CD8-positive, alpha-beta memory T cell (primary cell): ENCODE results near the gene RNGTT. TPM values are rescaled to one million over a fixed set of nuclear protein-coding genes. Genes with fewer than 3 reads are reported as not detected.

Experiments used
- CTCF ChIA-PET: fragments of 350-600 bp; sonication (Branson Sonifier 250); formaldehyde crosslinking; loops from one replicate; lab custom pipeline; 2021; ENCODE audit warnings: antibody characterized with exemption; lab: Charles Lee
- POLR2A ChIA-PET: fragments of 350-600 bp; sonication (Branson Sonifier 250); formaldehyde crosslinking; loops from one replicate; lab custom pipeline; 2021; ENCODE audit warnings: antibody characterized with exemption; lab: Charles Lee
- DNase-seq, 5 donors: peaks; one replicate each; pipeline versions ENCODE4 v3.0.0 to v3.0.0-alpha.2; 2020 to 2022; ENCODE audit warnings: mixed read lengths in 1 of 5
- H3K27ac ChIP-seq: one replicate; pipeline ENCODE4 v1.7.0; 2013; ENCODE audit warnings: low read depth, mild to moderate bottlenecking, low read length, moderate library complexity
- H3K27me3 ChIP-seq: 2 replicates; pipeline ENCODE4 v1.7.0; 2013; ENCODE audit warnings: low read length, mild to moderate bottlenecking; ENCODE audit not compliant: insufficient read depth, poor library complexity, severe bottlenecking
- H3K36me3 ChIP-seq: 2 replicates; pipeline ENCODE4 v1.7.0; 2013; ENCODE audit warnings: mild to moderate bottlenecking, low read length, moderate library complexity; ENCODE audit not compliant: insufficient read depth
- H3K4me1 ChIP-seq: 2 replicates; pipeline ENCODE4 v1.7.0; 2013; ENCODE audit warnings: mild to moderate bottlenecking, low read length, moderate library complexity; ENCODE audit not compliant: insufficient read depth
- H3K4me3 ChIP-seq: 2 replicates; pipeline ENCODE4 v1.7.0; 2013; ENCODE audit warnings: mild to moderate bottlenecking, low read length
- H3K9me3 ChIP-seq: 2 replicates; pipeline ENCODE4 v1.7.0; 2013; ENCODE audit warnings: mild to moderate bottlenecking, low read length
- H3K27ac Mint-ChIP-seq, 8 donors: one replicate each; pipeline ENCODE4 v1.8.0; 2020 to 2021; ENCODE audit warnings: mixed read lengths in 8 of 8, mild to moderate bottlenecking in 6 of 8, inconsistent platforms in 3 of 8, moderate library complexity in 3 of 8
- H3K27me3 Mint-ChIP-seq, 2 donors: one replicate each; pipeline ENCODE4 v1.8.0; 2020 to 2021; ENCODE audit warnings: mixed read lengths in 2 of 2, mild to moderate bottlenecking in 1 of 2, moderate library complexity in 1 of 2
- H3K36me3 Mint-ChIP-seq, 3 donors: one replicate each; pipeline ENCODE4 v1.8.0; 2020 to 2021; ENCODE audit warnings: mixed read lengths in 3 of 3, inconsistent platforms in 1 of 3, mild to moderate bottlenecking in 1 of 3
- H3K4me1 Mint-ChIP-seq, 3 donors: one replicate each; pipeline ENCODE4 v1.8.0; 2020 to 2021; ENCODE audit warnings: mixed read lengths in 3 of 3, inconsistent platforms in 1 of 3, mild to moderate bottlenecking in 1 of 3
- H3K4me3 Mint-ChIP-seq, 7 donors: one replicate each; pipeline ENCODE4 v1.8.0; 2020 to 2021; ENCODE audit warnings: mixed read lengths in 7 of 7, mild to moderate bottlenecking in 6 of 7, moderate library complexity in 4 of 7, inconsistent platforms in 2 of 7
- H3K9me3 Mint-ChIP-seq, 5 donors: one replicate each; pipeline ENCODE4 v1.8.0; 2020 to 2022; ENCODE audit warnings: mixed read lengths in 5 of 5, mild to moderate bottlenecking in 3 of 5, moderate library complexity in 2 of 5, inconsistent platforms in 1 of 5
- polyA plus RNA-seq: library from polyadenylated mRNA; unstranded; fragments of 300-500 nt; fragmentation: Illumina TruSeq; gene quantifications from one replicate; pipeline ENCODE4 v1.2.3, GENCODE V29; 2021
- total RNA-seq, 2 experiments: library from RNA; stranded (reverse); gene quantifications; one replicate each; pipeline ENCODE4 v1.2.3, GENCODE V29; 2021

Gene RNGTT
- total and polyA plus RNA-seq, 3 experiments from 2014 or later = 16.0 to 22.3 (median 20.7) TPM

DNA sequence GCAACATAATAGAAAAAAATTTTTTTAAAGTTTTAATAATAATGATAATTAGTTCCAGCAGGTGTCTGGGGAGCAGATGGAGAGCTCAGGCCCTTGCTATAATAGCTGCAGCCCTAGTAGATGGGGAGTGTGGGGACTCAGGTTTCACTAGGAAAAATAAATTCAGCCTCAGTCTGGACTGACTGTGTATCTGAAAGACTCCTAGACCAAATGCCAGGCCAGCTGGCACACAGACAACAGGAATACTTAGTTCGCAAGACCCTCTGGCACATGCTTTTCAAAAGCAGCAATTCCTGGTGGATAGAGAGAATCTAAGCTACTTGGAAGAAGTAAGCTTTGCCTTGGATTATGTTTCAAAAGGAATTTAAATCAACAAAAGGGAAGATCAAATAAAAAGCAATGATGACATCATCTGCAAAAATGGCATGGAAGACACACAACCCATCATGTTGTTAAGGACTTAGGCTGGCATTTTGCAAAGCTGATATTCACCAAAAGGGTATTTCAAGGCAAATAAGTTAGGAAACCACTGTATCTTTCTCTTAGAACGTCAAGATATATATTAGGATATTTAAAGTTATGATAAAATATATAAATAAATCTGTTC is 107.8 kb downstream of the RNGTT start:
- Mint-ChIP-seq H3K27me3 (no peaks in the 10 kb centered on the region), H3K27ac (peak overlapping the region in 1 of 8 donors; percentile 21), H3K4me3 (no peak overlapping the region), H3K4me1 (peaks cover 7 to 11% (median 9%) of the 10 kb centered on the region in 3 donors), H3K36me3 (peaks cover 4 to 26% (median 14%) of the 10 kb centered on the region in 3 donors), H3K9me3 (no peaks in the 10 kb centered on the region)
- Histone ChIP-seq H3K4me1 (no peaks in the 10 kb centered on the region), H3K27ac (no peak overlapping the region), H3K9me3 (no peaks in the 10 kb centered on the region), H3K4me3 (no peak overlapping the region), H3K36me3 (no peaks in the 10 kb centered on the region), H3K27me3 (no peaks in the 10 kb centered on the region)
- POLR2A ChIA-PET = no interaction called here
- CTCF ChIA-PET = interaction anchor here (1.0 to 1.1 kb wide), 2 partner anchors 9 to 74 kb away, joined by 3 to 4 read pairs; no protein-coding TSS in a partner anchor
- DNase-seq = no peak

DNA sequence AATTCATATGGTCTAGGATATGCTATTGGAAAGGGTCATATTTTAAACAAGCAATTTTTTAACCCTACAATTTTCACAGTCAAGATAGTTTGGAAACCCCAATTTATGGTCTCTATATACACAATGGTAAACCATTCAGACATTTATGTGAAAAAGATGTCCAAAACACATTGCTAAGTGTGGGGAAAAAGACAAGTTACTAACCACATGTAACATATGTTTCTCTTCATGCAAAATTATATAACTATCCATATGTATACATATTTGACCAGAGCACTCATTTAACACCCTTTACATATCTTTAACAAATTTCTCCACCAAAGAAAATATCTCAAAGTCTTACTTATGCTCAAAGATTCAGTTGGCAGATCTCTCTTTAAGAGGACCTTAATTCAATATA is 110.6 kb downstream of the RNGTT start:
- Mint-ChIP-seq H3K27me3 (no peaks in the 10 kb centered on the region), H3K4me1 (peaks cover 3 to 17% (median 7%) of the 10 kb centered on the region in 3 donors), H3K4me3 (no peak overlapping the region), H3K9me3 (no peaks in the 10 kb centered on the region), H3K27ac (no peak overlapping the region), H3K36me3 (peaks cover 4 to 16% (median 10%) of the 10 kb centered on the region in 3 donors)
- Histone ChIP-seq H3K36me3 (no peaks in the 10 kb centered on the region), H3K27ac (no peak overlapping the region), H3K4me3 (no peak overlapping the region), H3K9me3 (no peaks in the 10 kb centered on the region), H3K4me1 (no peaks in the 10 kb centered on the region), H3K27me3 (no peaks in the 10 kb centered on the region)
- no peak for DNase-seq
- ChIA-PET POLR2A (no interaction called here), CTCF (no interaction called here)

DNA sequence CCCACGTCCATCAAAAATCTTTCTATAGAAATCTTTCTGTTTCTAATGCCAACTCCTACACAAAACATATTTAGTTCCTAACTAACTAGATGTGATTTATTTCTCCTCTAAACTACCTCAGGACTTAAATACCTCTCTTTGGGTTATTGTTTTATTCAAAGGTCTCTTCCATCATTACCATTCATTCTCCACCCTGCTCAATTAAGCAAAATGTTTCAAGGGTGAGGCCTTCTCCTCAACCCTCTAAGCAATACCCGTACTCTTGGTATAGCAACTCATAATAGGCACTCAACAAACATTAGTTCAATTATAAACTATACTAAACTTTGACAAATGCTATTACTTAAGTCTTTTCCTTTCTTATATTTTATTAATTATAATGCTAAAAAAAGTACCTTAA is 111.4 kb downstream of the RNGTT start:
- Mint-ChIP-seq H3K9me3 (no peaks in the 10 kb centered on the region), H3K4me3 (no peak overlapping the region), H3K27ac (no peak overlapping the region), H3K4me1 (peaks cover 3 to 17% (median 7%) of the 10 kb centered on the region in 3 donors), H3K36me3 (peaks cover 4 to 16% (median 12%) of the 10 kb centered on the region in 3 donors), H3K27me3 (no peaks in the 10 kb centered on the region)
- Histone ChIP-seq H3K9me3 (no peaks in the 10 kb centered on the region), H3K36me3 (no peaks in the 10 kb centered on the region), H3K27ac (no peak overlapping the region), H3K4me3 (no peak overlapping the region), H3K27me3 (no peaks in the 10 kb centered on the region), H3K4me1 (no peaks in the 10 kb centered on the region)
- ChIA-PET CTCF (no interaction called here), POLR2A (no interaction called here)
- no peak for DNase-seq

DNA sequence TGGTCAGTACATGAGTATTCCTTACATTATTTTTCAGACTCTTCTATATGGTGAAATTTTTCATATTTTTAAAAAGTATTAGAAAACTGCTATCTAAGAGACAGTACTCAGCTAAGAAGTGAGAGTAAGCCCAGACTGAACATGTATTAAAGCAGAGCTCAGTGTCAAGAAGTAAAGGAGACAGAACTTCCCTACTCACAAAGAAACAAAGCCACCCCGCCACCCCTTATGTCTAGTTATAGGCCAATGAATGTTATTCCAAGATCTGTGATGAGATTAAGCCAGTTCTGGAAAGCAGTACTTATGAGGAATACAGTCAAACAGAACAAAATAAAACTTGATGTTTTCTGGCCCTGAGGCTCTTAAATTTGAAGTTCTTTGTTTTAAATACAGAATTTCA is 114.5 kb downstream of the RNGTT start:
- Mint-ChIP-seq H3K27me3 (no peaks in the 10 kb centered on the region), H3K4me3 (no peak overlapping the region), H3K36me3 (peaks cover 10 to 24% (median 10%) of the 10 kb centered on the region in 3 donors), H3K27ac (peak overlapping the region in 4 of 8 donors; percentile 34 to 77 (median 54)), H3K9me3 (no peaks in the 10 kb centered on the region), H3K4me1 (peaks cover 0 to 12% (median 7%) of the 10 kb centered on the region in 3 donors)
- Histone ChIP-seq H3K4me1 (no peaks in the 10 kb centered on the region), H3K27me3 (no peaks in the 10 kb centered on the region), H3K9me3 (no peaks in the 10 kb centered on the region), H3K27ac (no peak overlapping the region), H3K36me3 (no peaks in the 10 kb centered on the region), H3K4me3 (no peak overlapping the region)
- DNase-seq = no peak
- POLR2A ChIA-PET = no interaction called here
- CTCF ChIA-PET = no interaction called here

DNA sequence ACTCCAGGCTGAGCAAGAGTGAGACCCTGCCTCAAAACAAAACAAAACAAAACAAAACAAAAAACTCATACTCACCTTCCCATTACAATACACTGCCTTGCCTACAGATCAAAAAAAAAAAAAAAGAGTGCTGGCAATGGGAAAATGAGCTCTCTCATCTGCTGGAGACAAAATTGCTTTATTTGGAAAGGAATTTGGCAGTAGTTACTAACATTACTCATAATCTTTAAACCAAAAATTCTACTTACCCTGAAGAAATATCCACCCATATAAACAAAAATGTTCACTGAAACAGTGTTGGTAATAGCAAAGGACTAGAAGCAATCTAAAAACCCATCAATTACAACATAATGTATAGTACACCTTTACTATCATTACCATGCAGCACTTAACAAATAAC is 120.4 kb downstream of the RNGTT start:
- peak overlapping the region in 2 of 8 donors; percentile 7 to 19 for H3K27ac Mint-ChIP-seq
- peaks cover 24 to 51% (median 45%) of the 10 kb centered on the region in 3 donors for H3K36me3 Mint-ChIP-seq
- H3K9me3 Mint-ChIP-seq = peaks cover 0 to under 1% (median 0%) of the 10 kb centered on the region in 5 donors
- ChIA-PET CTCF (no interaction called here), POLR2A (interaction anchor here (0.6 kb wide), 1 partner anchor 16 kb away, joined by 4 read pairs; no protein-coding TSS in a partner anchor)
- H3K4me1 Mint-ChIP-seq = peaks cover 3 to 9% (median 3%) of the 10 kb centered on the region in 3 donors
- Histone ChIP-seq H3K27ac (no peak overlapping the region), H3K9me3 (no peaks in the 10 kb centered on the region), H3K27me3 (no peaks in the 10 kb centered on the region), H3K36me3 (peaks cover 5% of the 10 kb centered on the region), H3K4me1 (no peaks in the 10 kb centered on the region), H3K4me3 (no peak overlapping the region)
- no peak overlapping the region for H3K4me3 Mint-ChIP-seq
- H3K27me3 Mint-ChIP-seq = no peaks in the 10 kb centered on the region
- DNase-seq = no peak

DNA sequence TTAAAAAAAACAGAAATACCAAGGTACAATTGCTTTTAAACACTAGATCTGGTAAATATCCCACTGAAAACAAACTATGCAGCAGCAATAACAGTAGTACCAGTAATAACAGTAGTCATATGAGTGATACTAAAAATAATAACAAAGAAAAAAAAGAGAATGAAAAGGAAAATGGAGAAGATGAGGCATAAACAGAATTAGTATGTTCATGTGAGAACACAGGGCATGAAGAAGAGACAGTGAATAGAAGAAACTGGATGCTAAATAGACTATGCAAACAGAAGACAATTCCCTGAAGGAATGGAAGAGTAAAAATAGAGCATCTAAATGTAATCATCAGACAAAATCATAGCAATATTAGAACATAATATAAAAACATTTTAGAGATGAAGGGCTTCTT is 121.1 kb downstream of the RNGTT start:
- peaks cover 5% of the 10 kb centered on the region for H3K36me3 ChIP-seq
- H3K4me1 ChIP-seq = no peaks in the 10 kb centered on the region
- H3K4me3 Mint-ChIP-seq = no peak overlapping the region
- no peaks in the 10 kb centered on the region for H3K27me3 Mint-ChIP-seq
- no peak overlapping the region for H3K27ac ChIP-seq
- H3K36me3 Mint-ChIP-seq = peaks cover 24 to 55% (median 51%) of the 10 kb centered on the region in 3 donors
- DNase-seq = no peak
- no peaks in the 10 kb centered on the region for H3K27me3 ChIP-seq
- no peak overlapping the region for H3K4me3 ChIP-seq
- ChIA-PET POLR2A (no interaction called here), CTCF (no interaction called here)
- H3K9me3 ChIP-seq = no peaks in the 10 kb centered on the region
- no peak overlapping the region for H3K27ac Mint-ChIP-seq
- peaks cover 3 to 9% (median 3%) of the 10 kb centered on the region in 3 donors for H3K4me1 Mint-ChIP-seq
- H3K9me3 Mint-ChIP-seq = peaks cover 0 to 6% (median 0%) of the 10 kb centered on the region in 5 donors

DNA sequence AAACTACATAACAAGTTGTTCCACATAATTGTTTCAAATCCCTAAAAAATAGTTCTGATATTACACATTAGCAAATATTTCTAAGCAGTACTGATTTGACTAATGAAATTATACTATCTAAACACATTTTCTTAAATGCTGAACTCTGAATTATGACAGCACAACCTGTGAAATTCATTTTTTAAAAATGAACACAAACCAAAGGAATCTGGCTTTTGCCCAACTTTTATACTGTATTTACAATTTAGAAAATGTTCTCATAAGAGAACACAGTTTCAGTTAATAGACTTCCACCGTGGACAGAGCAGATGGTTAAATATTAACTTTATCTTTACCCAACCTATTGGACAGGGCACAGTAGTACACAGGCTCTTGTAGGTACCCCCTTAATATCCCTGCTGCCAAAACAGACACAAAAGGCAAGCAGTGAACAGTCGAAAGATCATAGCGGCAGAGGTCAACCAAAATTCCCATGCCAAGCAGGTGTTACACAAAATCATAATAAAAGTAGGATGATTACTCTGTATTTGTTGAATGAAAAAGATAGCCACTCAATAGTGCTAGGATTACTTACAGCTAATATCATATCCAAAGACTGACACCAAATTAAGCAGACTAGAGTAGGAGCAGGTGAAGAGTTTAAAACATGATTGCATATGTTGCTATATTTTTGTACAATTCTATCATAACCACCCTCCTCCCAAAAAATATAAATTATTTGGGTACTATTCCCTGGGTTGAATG is 122.5 kb downstream of the RNGTT start:
- Mint-ChIP-seq H3K36me3 (peaks cover 29 to 61% (median 59%) of the 10 kb centered on the region in 3 donors), H3K27ac (peak overlapping the region in 2 of 8 donors; percentile 4), H3K9me3 (peaks cover 5 to 12% (median 7%) of the 10 kb centered on the region in 5 donors), H3K4me1 (peaks cover 3 to 9% (median 3%) of the 10 kb centered on the region in 3 donors), H3K4me3 (no peak overlapping the region), H3K27me3 (no peaks in the 10 kb centered on the region)
- DNase-seq = no peak
- ChIA-PET POLR2A (no interaction called here), CTCF (no interaction called here)
- Histone ChIP-seq H3K27me3 (no peaks in the 10 kb centered on the region), H3K9me3 (peaks cover 5% of the 10 kb centered on the region), H3K4me3 (no peak overlapping the region), H3K27ac (no peak overlapping the region), H3K4me1 (no peaks in the 10 kb centered on the region), H3K36me3 (peaks cover 9% of the 10 kb centered on the region)

DNA sequence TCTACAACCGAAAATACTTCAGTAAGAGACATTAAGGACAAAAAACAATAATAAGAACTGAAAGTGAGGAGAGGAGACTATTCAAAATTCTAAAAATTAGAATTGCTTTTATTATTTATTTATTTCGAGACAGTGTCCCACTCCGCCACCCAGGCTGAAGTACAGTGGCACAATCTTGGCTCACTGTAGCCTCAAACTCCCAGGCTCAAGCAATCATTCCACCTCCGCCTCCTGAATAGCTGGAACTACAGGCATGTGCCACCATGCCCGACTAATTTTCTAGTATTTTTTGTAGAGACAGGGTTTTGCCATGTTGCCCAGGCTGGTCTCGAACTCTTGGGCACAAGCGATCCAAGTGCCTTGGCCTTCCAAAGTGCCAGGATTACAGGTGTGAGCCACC is 123.1 kb downstream of the RNGTT start:
- peaks cover 8% of the 10 kb centered on the region for H3K9me3 ChIP-seq
- ChIA-PET POLR2A (no interaction called here), CTCF (no interaction called here)
- Mint-ChIP-seq H3K4me1 (peaks cover 3 to 9% (median 3%) of the 10 kb centered on the region in 3 donors), H3K9me3 (peaks cover 9 to 17% (median 12%) of the 10 kb centered on the region in 5 donors), H3K27me3 (no peaks in the 10 kb centered on the region), H3K4me3 (no peak overlapping the region), H3K27ac (no peak overlapping the region), H3K36me3 (peaks cover 32 to 66% (median 62%) of the 10 kb centered on the region in 3 donors)
- H3K27ac ChIP-seq = no peak overlapping the region
- peaks cover 9% of the 10 kb centered on the region for H3K36me3 ChIP-seq
- no peaks in the 10 kb centered on the region for H3K4me1 ChIP-seq
- no peak overlapping the region for H3K4me3 ChIP-seq
- H3K27me3 ChIP-seq = no peaks in the 10 kb centered on the region
- no peak for DNase-seq
